Suprapubic skin (tissue), 4 donors: ENCODE measurements around the gene HTR2C.

Source experiments
- EP300 ChIP-seq: sonication (generic); formaldehyde crosslinking; IDR thresholded peaks from one replicate; pipeline ENCODE4 v1.6.1; 2017; ENCODE audit warnings: antibody characterized with exemption
- POLR2A ChIP-seq, 2 donors: fragments of 450-650 bp; IDR thresholded peaks; one replicate each; pipeline ENCODE4 v1.6.1; 2017; ENCODE audit warnings: antibody characterized with exemption in 2 of 2, mild to moderate bottlenecking in 2 of 2, moderate library complexity in 2 of 2
- POLR2AphosphoS5 ChIP-seq, 3 donors: sonication (generic); formaldehyde crosslinking; IDR thresholded peaks; one replicate each; pipeline ENCODE4 v1.6.1; 2017; ENCODE audit warnings: antibody characterized with exemption in 3 of 3
- TF ChIP-seq, protein P1 (sequence below), 2 donors: fragments of 200-600 bp in 1 of 2; fragments of 450-650 bp in 1 of 2; sonication (generic) in 1 of 2; IDR thresholded peaks; one replicate each; pipeline ENCODE4 v1.5.1; 2016 to 2019; ENCODE audit warnings: antibody characterized with exemption in 2 of 2, mild to moderate bottlenecking in 1 of 2, moderate library complexity in 1 of 2

- TF ChIP-seq POLR2A (IDR thresholded peaks at IDR 0.05) (no peak), POLR2AphosphoS5 (IDR thresholded peaks at IDR 0.05) (no peak), EP300 (no peak)
- TF ChIP-seq, protein P1, sequence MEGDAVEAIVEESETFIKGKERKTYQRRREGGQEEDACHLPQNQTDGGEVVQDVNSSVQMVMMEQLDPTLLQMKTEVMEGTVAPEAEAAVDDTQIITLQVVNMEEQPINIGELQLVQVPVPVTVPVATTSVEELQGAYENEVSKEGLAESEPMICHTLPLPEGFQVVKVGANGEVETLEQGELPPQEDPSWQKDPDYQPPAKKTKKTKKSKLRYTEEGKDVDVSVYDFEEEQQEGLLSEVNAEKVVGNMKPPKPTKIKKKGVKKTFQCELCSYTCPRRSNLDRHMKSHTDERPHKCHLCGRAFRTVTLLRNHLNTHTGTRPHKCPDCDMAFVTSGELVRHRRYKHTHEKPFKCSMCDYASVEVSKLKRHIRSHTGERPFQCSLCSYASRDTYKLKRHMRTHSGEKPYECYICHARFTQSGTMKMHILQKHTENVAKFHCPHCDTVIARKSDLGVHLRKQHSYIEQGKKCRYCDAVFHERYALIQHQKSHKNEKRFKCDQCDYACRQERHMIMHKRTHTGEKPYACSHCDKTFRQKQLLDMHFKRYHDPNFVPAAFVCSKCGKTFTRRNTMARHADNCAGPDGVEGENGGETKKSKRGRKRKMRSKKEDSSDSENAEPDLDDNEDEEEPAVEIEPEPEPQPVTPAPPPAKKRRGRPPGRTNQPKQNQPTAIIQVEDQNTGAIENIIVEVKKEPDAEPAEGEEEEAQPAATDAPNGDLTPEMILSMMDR (IDR thresholded peaks at IDR 0.05): no peak
Measured at GRCh38 chrX:114717921-114718320, 134.0 kb downstream of the HTR2C start.
